AG10803 (cell line): ENCODE results near the gene SLC1A4.
A peak's percentile ranks its signal among the peaks of the same experiment; 100 is the strongest.

ENCODE experiments used
- DNase-seq: peaks from one replicate; pipeline ENCODE4 v3.0.0; 2010; ENCODE audit warnings: low read depth
- H3K4me3 ChIP-seq: 2 replicates; pipeline ENCODE4 v1.5.1; 2011; ENCODE audit warnings: mild to moderate bottlenecking, low read length, control low read depth
- TF ChIP-seq, protein P1 (sequence below): conservative IDR thresholded peaks from 2 replicates; pipeline ENCODE4 v1.5.1; 2011; ENCODE audit warnings: mild to moderate bottlenecking, low read length, control low read depth, inconsistent platforms

SLC1A4 gene

GRCh38 chr2:64976276-64976675 is 12.9 kb upstream of the SLC1A4 start:
- no peak for DNase-seq
- H3K4me3 ChIP-seq = no peak overlapping the region
- TF ChIP-seq, protein P1, sequence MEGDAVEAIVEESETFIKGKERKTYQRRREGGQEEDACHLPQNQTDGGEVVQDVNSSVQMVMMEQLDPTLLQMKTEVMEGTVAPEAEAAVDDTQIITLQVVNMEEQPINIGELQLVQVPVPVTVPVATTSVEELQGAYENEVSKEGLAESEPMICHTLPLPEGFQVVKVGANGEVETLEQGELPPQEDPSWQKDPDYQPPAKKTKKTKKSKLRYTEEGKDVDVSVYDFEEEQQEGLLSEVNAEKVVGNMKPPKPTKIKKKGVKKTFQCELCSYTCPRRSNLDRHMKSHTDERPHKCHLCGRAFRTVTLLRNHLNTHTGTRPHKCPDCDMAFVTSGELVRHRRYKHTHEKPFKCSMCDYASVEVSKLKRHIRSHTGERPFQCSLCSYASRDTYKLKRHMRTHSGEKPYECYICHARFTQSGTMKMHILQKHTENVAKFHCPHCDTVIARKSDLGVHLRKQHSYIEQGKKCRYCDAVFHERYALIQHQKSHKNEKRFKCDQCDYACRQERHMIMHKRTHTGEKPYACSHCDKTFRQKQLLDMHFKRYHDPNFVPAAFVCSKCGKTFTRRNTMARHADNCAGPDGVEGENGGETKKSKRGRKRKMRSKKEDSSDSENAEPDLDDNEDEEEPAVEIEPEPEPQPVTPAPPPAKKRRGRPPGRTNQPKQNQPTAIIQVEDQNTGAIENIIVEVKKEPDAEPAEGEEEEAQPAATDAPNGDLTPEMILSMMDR = no peak

- TF ChIP-seq, protein P1 = 0 out of 2 replicates have a peak, but pooled peaks have one; percentile 19
- H3K4me3 ChIP-seq = no peak overlapping the region
- DNase-seq = peak; percentile 30
Measured at GRCh38 chr2:64978514-64979268, 10.5 kb upstream of the SLC1A4 start.

GRCh38 chr2:64979744-64980143 is 9.5 kb upstream of the SLC1A4 start:
- TF ChIP-seq, protein P1 = no peak
- no peak for DNase-seq
- H3K4me3 ChIP-seq = no peak overlapping the region

GRCh38 chr2:64980183-64980582 is 9.0 kb upstream of the SLC1A4 start:
- no peak overlapping the region for H3K4me3 ChIP-seq
- TF ChIP-seq, protein P1 = no peak
- no peak for DNase-seq

DNA sequence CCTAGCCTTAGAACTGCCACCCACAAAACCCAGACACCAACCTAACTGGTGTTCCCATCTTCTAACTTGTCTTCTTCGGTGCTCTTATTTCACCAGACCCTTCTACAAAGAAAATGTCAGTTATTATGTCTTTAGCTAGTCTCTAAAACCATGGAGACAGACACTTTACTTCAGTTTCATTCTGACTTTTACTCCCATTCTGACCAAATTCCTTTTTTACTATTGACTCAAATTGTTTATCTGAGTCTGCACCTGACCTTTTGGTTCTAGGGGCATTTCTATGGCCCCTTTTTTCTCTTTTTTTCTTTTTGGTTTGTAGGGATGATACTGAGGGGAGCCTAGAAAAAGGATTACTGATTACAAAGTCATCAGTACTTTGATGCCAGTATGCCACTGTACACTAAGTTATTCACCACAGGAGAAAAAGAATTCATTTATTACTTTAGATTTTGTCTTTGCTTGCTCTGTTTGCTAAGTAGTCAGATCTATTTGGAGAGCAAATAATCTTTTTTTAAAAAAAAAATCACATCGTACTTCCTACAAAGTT is 6.8 kb upstream of the SLC1A4 start:
- DNase-seq = no peak
- TF ChIP-seq, protein P1 = no peak
- H3K4me3 ChIP-seq = no peak overlapping the region

DNA sequence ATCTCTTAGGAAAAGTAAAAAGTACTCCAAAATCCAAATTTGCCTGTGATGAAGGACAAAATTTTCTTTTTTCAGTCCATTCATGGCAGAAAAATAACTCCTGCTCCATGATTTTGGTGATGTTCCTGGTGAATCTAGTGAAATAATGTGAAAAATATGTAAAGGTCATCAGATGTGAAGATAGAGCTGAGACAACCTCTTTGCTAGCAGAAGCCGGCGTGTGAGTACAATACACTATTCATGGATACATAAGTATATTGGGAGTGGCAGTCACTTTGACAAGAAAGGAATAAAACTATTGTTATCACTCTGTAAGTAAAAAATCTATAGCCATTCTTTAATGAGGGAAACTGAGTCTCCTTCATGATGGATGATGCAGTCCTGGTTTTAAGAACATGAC is 6.3 kb upstream of the SLC1A4 start:
- TF ChIP-seq, protein P1 = no peak
- H3K4me3 ChIP-seq = no peak overlapping the region
- no peak for DNase-seq

- no peak overlapping the region for H3K4me3 ChIP-seq
- TF ChIP-seq, protein P1 = no peak
- DNase-seq = no peak
Measured at GRCh38 chr2:64985447-64985846, 3.8 kb upstream of the SLC1A4 start.
